WTC11 (cell line): ENCODE results near the gene NINL. TPM values are rescaled to one million over a fixed set of nuclear protein-coding genes. Genes with fewer than 3 reads are reported as not detected.

Experiments used
- ARID4B ChIP-seq: sonication (generic); formaldehyde crosslinking; IDR thresholded peaks from 2 replicates; pipeline ENCODE4 v1.8.0; 2023; ENCODE audit warnings: missing genetic modification reagents, mild to moderate bottlenecking, borderline replicate concordance
- ATF6 ChIP-seq: sonication (generic); formaldehyde crosslinking; IDR thresholded peaks from 2 replicates; pipeline ENCODE4 v1.8.1; 2023; ENCODE audit warnings: mild to moderate bottlenecking, missing genetic modification reagents
- CREM ChIP-seq: sonication (generic); formaldehyde crosslinking; IDR thresholded peaks from 2 replicates; pipeline ENCODE4 v1.8.1; 2022; ENCODE audit warnings: mild to moderate bottlenecking, missing genetic modification reagents, moderate library complexity
- E2F1 ChIP-seq: sonication (generic); formaldehyde crosslinking; IDR thresholded peaks from 2 replicates; pipeline ENCODE4 v1.8.0; 2022; ENCODE audit warnings: mild to moderate bottlenecking, missing genetic modification reagents
- EMX1 ChIP-seq: fragments of 250-450 bp; sonication (Bioruptor Pico); IDR thresholded peaks from 2 replicates; pipeline ENCODE4 v1.8.0; 2021; ENCODE audit warnings: mild to moderate bottlenecking
- FOXP4 ChIP-seq: sonication (generic); formaldehyde crosslinking; IDR thresholded peaks from 2 replicates; pipeline ENCODE4 v1.8.0; 2022; ENCODE audit warnings: mild to moderate bottlenecking, missing genetic modification reagents
- HMGA2 ChIP-seq: fragments of 250-450 bp; sonication (Bioruptor Pico); IDR thresholded peaks from 2 replicates; pipeline ENCODE4 v1.4.0; 2021; ENCODE audit warnings: mild to moderate bottlenecking, moderate library complexity
- IRF2 ChIP-seq: sonication (generic); formaldehyde crosslinking; IDR thresholded peaks from 2 replicates; pipeline ENCODE4 v1.8.0; 2022; ENCODE audit warnings: low read depth, missing genetic modification reagents, borderline replicate concordance
- JAZF1 ChIP-seq: fragments of 250-450 bp; sonication (Bioruptor Pico); IDR thresholded peaks from 2 replicates; pipeline ENCODE4 v1.9.0; 2021; ENCODE audit warnings: moderate library complexity, mild to moderate bottlenecking, inconsistent platforms
- KAT7 ChIP-seq: sonication (generic); formaldehyde crosslinking; IDR thresholded peaks from 2 replicates; pipeline ENCODE4 v1.8.1; 2023; ENCODE audit warnings: missing genetic modification reagents, mild to moderate bottlenecking, borderline replicate concordance
- MXD4 ChIP-seq: fragments of 250-450 bp; sonication (Bioruptor Pico); IDR thresholded peaks from 2 replicates; pipeline ENCODE4 v1.8.0; 2021; ENCODE audit warnings: mild to moderate bottlenecking, moderate library complexity, borderline replicate concordance
- MYBL2 ChIP-seq: sonication (generic); formaldehyde crosslinking; IDR thresholded peaks from 2 replicates; pipeline ENCODE4 v1.8.1; 2023; ENCODE audit warnings: mild to moderate bottlenecking, moderate library complexity, missing genetic modification reagents
- NR1H2 ChIP-seq: sonication (generic); formaldehyde crosslinking; IDR thresholded peaks from 2 replicates; pipeline ENCODE4 v1.9.0; 2021; ENCODE audit warnings: mild to moderate bottlenecking, moderate library complexity, missing genetic modification reagents
- RELA ChIP-seq: sonication (generic); formaldehyde crosslinking; IDR thresholded peaks from 2 replicates; pipeline ENCODE4 v1.8.1; 2022; ENCODE audit warnings: missing genetic modification reagents, mild to moderate bottlenecking, borderline replicate concordance
- TEAD4 ChIP-seq: sonication (generic); formaldehyde crosslinking; IDR thresholded peaks from 2 replicates; pipeline ENCODE4 v1.8.0; 2022; ENCODE audit warnings: mild to moderate bottlenecking, missing genetic modification reagents
- TP53 ChIP-seq: sonication (generic); formaldehyde crosslinking; IDR thresholded peaks from 2 replicates; pipeline ENCODE4 v1.8.1; 2023; ENCODE audit warnings: mild to moderate bottlenecking, missing genetic modification reagents
- ZBTB21 ChIP-seq: sonication (generic); formaldehyde crosslinking; IDR thresholded peaks from 2 replicates; pipeline ENCODE4 v1.8.1; 2023; ENCODE audit warnings: mild to moderate bottlenecking, missing genetic modification reagents, borderline replicate concordance
- ZNF219 ChIP-seq: sonication (generic); formaldehyde crosslinking; IDR thresholded peaks from 2 replicates; pipeline ENCODE4 v1.8.0; 2023; ENCODE audit warnings: missing genetic modification reagents, mild to moderate bottlenecking, borderline replicate concordance
- ZNF671 ChIP-seq: fragments of 250-450 bp; sonication (Bioruptor Pico); IDR thresholded peaks from 2 replicates; pipeline ENCODE4 v1.8.0; 2021; ENCODE audit warnings: mild to moderate bottlenecking
- total RNA-seq: library from RNA; stranded (reverse); gene quantifications from 3 replicates; pipeline ENCODE4 v1.2.3, GENCODE V29; 2021
- TF ChIP-seq, protein P1 (sequence below): sonication (generic); formaldehyde crosslinking; IDR thresholded peaks from 2 replicates; pipeline ENCODE4 v1.8.1; 2022; ENCODE audit warnings: missing genetic modification reagents, borderline replicate concordance
- TF ChIP-seq, protein P2 (sequence below): sonication (generic); formaldehyde crosslinking; conservative IDR thresholded peaks from 2 replicates; pipeline ENCODE4 v1.8.1; 2023; ENCODE audit warnings: mild to moderate bottlenecking, low read depth, missing genetic modification reagents, moderate library complexity
- TF ChIP-seq, protein P3 (sequence below): sonication (generic); formaldehyde crosslinking; IDR thresholded peaks from 2 replicates; pipeline ENCODE4 v1.8.1; 2022; ENCODE audit warnings: low read depth, mild to moderate bottlenecking, moderate library complexity, missing genetic modification reagents, borderline replicate concordance
- TF ChIP-seq, protein P4 (sequence below): sonication (generic); formaldehyde crosslinking; IDR thresholded peaks from 2 replicates; pipeline ENCODE4 v1.8.1; 2023; ENCODE audit warnings: mild to moderate bottlenecking, missing genetic modification reagents, moderate library complexity

The NINL gene
- total RNA-seq, 1 experiment from 2014 or later = 36.0 TPM

DNA sequence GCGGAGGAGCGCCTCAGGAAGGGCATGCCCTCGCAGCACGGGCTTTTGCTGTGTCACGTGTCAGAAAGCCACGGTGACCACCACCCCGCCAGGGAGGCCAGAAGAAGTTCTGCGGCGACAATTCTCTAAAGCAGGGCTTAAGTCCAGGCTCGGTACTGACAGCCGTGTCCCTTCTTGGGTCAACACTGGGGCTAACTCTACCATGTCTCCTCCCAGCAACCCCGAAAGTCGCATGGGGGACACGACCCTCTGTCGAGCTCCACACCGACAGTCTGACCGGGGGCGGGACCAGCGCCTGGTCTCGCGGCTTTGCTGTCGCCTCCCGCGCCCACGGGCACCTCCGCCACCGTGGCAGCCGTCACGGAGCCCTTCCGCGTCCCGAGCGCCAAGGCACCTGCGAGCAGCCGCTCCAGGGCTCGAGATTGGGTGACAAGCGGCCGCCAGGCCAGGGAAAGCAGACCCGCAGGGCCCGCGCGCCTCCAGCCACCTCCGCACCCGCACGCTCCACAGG, 37.9 kb upstream of the NINL start (continued):
- 0 out of 2 replicates have a peak, but pooled peaks have one; percentile 90 for TF ChIP-seq KAT7 (CRISPR knock-in tag)
- no peak for TF ChIP-seq MYBL2 (CRISPR knock-in tag)
- no peak for TF ChIP-seq ZBTB21
- 0 out of 2 replicates have a peak, but pooled peaks have one; percentile 29 for TF ChIP-seq FOXP4 (CRISPR knock-in tag)
- no peak for TF ChIP-seq CREM (CRISPR knock-in tag)
- TF ChIP-seq ZNF671 (CRISPR knock-in tag) = no peak
- no peak for TF ChIP-seq EMX1 (CRISPR knock-in tag)
- TF ChIP-seq TEAD4 (CRISPR knock-in tag) = no peak
- TF ChIP-seq E2F1 (CRISPR knock-in tag) = no peak; the same call in 1 of the 2 replicates
- TF ChIP-seq, protein P1, sequence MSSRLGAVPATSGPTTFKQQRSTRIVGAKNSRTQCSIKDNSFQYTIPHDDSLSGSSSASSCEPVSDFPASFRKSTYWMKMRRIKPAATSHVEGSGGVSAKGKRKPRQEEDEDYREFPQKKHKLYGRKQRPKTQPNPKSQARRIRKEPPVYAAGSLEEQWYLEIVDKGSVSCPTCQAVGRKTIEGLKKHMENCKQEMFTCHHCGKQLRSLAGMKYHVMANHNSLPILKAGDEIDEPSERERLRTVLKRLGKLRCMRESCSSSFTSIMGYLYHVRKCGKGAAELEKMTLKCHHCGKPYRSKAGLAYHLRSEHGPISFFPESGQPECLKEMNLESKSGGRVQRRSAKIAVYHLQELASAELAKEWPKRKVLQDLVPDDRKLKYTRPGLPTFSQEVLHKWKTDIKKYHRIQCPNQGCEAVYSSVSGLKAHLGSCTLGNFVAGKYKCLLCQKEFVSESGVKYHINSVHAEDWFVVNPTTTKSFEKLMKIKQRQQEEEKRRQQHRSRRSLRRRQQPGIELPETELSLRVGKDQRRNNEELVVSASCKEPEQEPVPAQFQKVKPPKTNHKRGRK (CRISPR knock-in tag) = 0 out of 2 replicates have a peak, but pooled peaks have one; percentile 49
- TF ChIP-seq, protein P2, sequence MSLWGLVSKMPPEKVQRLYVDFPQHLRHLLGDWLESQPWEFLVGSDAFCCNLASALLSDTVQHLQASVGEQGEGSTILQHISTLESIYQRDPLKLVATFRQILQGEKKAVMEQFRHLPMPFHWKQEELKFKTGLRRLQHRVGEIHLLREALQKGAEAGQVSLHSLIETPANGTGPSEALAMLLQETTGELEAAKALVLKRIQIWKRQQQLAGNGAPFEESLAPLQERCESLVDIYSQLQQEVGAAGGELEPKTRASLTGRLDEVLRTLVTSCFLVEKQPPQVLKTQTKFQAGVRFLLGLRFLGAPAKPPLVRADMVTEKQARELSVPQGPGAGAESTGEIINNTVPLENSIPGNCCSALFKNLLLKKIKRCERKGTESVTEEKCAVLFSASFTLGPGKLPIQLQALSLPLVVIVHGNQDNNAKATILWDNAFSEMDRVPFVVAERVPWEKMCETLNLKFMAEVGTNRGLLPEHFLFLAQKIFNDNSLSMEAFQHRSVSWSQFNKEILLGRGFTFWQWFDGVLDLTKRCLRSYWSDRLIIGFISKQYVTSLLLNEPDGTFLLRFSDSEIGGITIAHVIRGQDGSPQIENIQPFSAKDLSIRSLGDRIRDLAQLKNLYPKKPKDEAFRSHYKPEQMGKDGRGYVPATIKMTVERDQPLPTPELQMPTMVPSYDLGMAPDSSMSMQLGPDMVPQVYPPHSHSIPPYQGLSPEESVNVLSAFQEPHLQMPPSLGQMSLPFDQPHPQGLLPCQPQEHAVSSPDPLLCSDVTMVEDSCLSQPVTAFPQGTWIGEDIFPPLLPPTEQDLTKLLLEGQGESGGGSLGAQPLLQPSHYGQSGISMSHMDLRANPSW (CRISPR knock-in tag) = 0 out of 2 replicates have a peak, but pooled peaks have one; percentile 3
- no peak for TF ChIP-seq TP53 (CRISPR knock-in tag)
- no peak for TF ChIP-seq ZNF219 (CRISPR knock-in tag)
- TF ChIP-seq MXD4 (CRISPR knock-in tag) = no peak
- TF ChIP-seq HMGA2 (CRISPR knock-in tag) = no peak
- TF ChIP-seq NR1H2 (CRISPR knock-in tag) = no peak
- TF ChIP-seq ATF6 (CRISPR knock-in tag) = no peak
- TF ChIP-seq IRF2 (CRISPR knock-in tag) = no peak
- no peak for TF ChIP-seq JAZF1 (CRISPR knock-in tag)
- no peak for TF ChIP-seq ARID4B
- TF ChIP-seq RELA (CRISPR knock-in tag) = 0 out of 2 replicates have a peak, but pooled peaks have one; percentile 15
- TF ChIP-seq, protein P3, sequence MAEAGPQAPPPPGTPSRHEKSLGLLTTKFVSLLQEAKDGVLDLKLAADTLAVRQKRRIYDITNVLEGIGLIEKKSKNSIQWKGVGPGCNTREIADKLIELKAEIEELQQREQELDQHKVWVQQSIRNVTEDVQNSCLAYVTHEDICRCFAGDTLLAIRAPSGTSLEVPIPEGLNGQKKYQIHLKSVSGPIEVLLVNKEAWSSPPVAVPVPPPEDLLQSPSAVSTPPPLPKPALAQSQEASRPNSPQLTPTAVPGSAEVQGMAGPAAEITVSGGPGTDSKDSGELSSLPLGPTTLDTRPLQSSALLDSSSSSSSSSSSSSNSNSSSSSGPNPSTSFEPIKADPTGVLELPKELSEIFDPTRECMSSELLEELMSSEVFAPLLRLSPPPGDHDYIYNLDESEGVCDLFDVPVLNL = peak; percentile 26; the same call in 1 of the 2 replicates
- TF ChIP-seq, protein P4, sequence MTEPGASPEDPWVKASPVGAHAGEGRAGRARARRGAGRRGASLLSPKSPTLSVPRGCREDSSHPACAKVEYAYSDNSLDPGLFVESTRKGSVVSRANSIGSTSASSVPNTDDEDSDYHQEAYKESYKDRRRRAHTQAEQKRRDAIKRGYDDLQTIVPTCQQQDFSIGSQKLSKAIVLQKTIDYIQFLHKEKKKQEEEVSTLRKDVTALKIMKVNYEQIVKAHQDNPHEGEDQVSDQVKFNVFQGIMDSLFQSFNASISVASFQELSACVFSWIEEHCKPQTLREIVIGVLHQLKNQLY (CRISPR knock-in tag) = no peak
